Measurements from ENCODE around the gene LDB3. TPM values are rescaled to one million over a fixed set of nuclear protein-coding genes. Genes with fewer than 3 reads are reported as not detected.

Gene LDB3
- total RNA-seq, 2 donors from 2014 or later: 0.11 to 0.35 TPM

DNA sequence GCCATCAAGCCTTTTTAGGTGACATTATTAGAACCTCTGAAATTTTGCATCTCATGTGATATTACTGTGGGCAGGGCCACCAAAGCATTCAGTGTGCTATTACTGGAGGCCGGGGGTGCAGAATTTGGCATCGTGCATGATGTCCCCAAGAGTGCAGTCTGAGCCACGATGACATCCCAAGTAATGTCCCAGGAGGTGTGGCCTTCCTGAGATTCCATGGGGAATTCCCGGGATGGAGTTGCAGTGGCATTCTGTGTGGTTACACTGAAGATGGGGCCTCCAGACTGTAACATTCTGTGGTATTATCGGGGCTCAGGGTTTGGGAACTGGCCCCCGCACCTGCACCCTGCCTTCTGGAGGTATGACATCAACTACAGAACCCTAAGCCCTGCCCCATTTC, 9.1 kb downstream of the LDB3 start:
- H3K27ac ChIP-seq (ENCODE audit: low read depth, low read length): no peak overlapping the region
- H3K4me3 Mint-ChIP-seq: no peak overlapping the region
- H3K9me3 Mint-ChIP-seq: no peaks in the 10 kb centered on the region
- H3K36me3 ChIP-seq (ENCODE audit: control insufficient read depth, insufficient read depth, low read length): no peaks in the 10 kb centered on the region
- WGBS, 2 experiments (ENCODE audit: insufficient coverage in 1 of 2, insufficient read length in 1 of 2): 82 to 89% methylated on average over 3 to 6 of the region's 6 CpGs
- H3K4me3 ChIP-seq (ENCODE audit: low read length): no peak overlapping the region
- H3K36me3 Mint-ChIP-seq (ENCODE audit: low read depth): no peaks in the 10 kb centered on the region
- H3K4me1 ChIP-seq (ENCODE audit: control insufficient read depth, insufficient read depth, low read length): peaks cover 23% of the 10 kb centered on the region
- no peak overlapping the region for H3K9ac ChIP-seq (ENCODE audit: extremely low read depth, low read length, poor library complexity, severe bottlenecking)
- H3K27ac Mint-ChIP-seq: no peak overlapping the region
- peaks cover 3% of the 10 kb centered on the region for H3K27me3 Mint-ChIP-seq (ENCODE audit: insufficient read depth)
- DNase-seq: no peak
- peaks cover 17% of the 10 kb centered on the region for H3K4me1 Mint-ChIP-seq
- no peaks in the 10 kb centered on the region for H3K9me3 ChIP-seq (ENCODE audit: control insufficient read depth, low read length)
- no peaks in the 10 kb centered on the region for H3K27me3 ChIP-seq (ENCODE audit: control insufficient read depth, insufficient read depth, low read length, poor library complexity, severe bottlenecking)
- TF ChIP-seq, protein P1, sequence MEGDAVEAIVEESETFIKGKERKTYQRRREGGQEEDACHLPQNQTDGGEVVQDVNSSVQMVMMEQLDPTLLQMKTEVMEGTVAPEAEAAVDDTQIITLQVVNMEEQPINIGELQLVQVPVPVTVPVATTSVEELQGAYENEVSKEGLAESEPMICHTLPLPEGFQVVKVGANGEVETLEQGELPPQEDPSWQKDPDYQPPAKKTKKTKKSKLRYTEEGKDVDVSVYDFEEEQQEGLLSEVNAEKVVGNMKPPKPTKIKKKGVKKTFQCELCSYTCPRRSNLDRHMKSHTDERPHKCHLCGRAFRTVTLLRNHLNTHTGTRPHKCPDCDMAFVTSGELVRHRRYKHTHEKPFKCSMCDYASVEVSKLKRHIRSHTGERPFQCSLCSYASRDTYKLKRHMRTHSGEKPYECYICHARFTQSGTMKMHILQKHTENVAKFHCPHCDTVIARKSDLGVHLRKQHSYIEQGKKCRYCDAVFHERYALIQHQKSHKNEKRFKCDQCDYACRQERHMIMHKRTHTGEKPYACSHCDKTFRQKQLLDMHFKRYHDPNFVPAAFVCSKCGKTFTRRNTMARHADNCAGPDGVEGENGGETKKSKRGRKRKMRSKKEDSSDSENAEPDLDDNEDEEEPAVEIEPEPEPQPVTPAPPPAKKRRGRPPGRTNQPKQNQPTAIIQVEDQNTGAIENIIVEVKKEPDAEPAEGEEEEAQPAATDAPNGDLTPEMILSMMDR (conservative IDR thresholded peaks at IDR 0.05): no peak

GRCh38 chr10:86678999-86679792, 10.9 kb downstream of the LDB3 start:
- TF ChIP-seq, protein P1 (conservative IDR thresholded peaks at IDR 0.05): no peak
- Mint-ChIP-seq H3K4me3 (no peak overlapping the region), H3K27me3 (ENCODE audit: insufficient read depth) (no peaks in the 10 kb centered on the region), H3K4me1 (peaks cover 3% of the 10 kb centered on the region), H3K36me3 (ENCODE audit: low read depth) (no peaks in the 10 kb centered on the region), H3K27ac (no peak overlapping the region), H3K9me3 (no peaks in the 10 kb centered on the region)
- 94% methylated on average over 9 to 13 of the region's 13 CpGs for WGBS, 2 experiments (ENCODE audit: insufficient coverage in 1 of 2, insufficient read length in 1 of 2)
- Histone ChIP-seq H3K9me3 (ENCODE audit: control insufficient read depth, low read length) (no peaks in the 10 kb centered on the region), H3K4me3 (ENCODE audit: low read length) (no peak overlapping the region), H3K27me3 (ENCODE audit: control insufficient read depth, insufficient read depth, low read length, poor library complexity, severe bottlenecking) (no peaks in the 10 kb centered on the region), H3K27ac (ENCODE audit: low read depth, low read length) (no peak overlapping the region), H3K4me1 (ENCODE audit: control insufficient read depth, insufficient read depth, low read length) (peaks cover 7% of the 10 kb centered on the region), H3K36me3 (ENCODE audit: control insufficient read depth, insufficient read depth, low read length) (no peaks in the 10 kb centered on the region), H3K9ac (ENCODE audit: extremely low read depth, low read length, poor library complexity, severe bottlenecking) (no peak overlapping the region)
- no peak for DNase-seq

- Mint-ChIP-seq H3K27ac (no peak overlapping the region), H3K4me1 (peaks cover 4% of the 10 kb centered on the region)
- 89 to 92% methylated on average over 12 to 14 of the region's 14 CpGs for WGBS, 2 experiments (ENCODE audit: insufficient coverage in 1 of 2, insufficient read length in 1 of 2)
These were observed 12.7 kb downstream of the LDB3 start for GRCh38 chr10:86681047-86681446.

More at GRCh38 chr10:86681047-86681446, 12.7 kb downstream of the LDB3 start:
- no peaks in the 10 kb centered on the region for H3K36me3 ChIP-seq (ENCODE audit: control insufficient read depth, insufficient read depth, low read length)
- no peaks in the 10 kb centered on the region for H3K9me3 ChIP-seq (ENCODE audit: control insufficient read depth, low read length)
- Mint-ChIP-seq H3K9me3 (no peaks in the 10 kb centered on the region), H3K36me3 (ENCODE audit: low read depth) (no peaks in the 10 kb centered on the region), H3K4me3 (no peak overlapping the region), H3K27me3 (ENCODE audit: insufficient read depth) (no peaks in the 10 kb centered on the region)
- no peaks in the 10 kb centered on the region for H3K27me3 ChIP-seq (ENCODE audit: control insufficient read depth, insufficient read depth, low read length, poor library complexity, severe bottlenecking)
- TF ChIP-seq, protein P1 (conservative IDR thresholded peaks at IDR 0.05): no peak
- no peak overlapping the region for H3K27ac ChIP-seq (ENCODE audit: low read depth, low read length)
- H3K4me1 ChIP-seq (ENCODE audit: control insufficient read depth, insufficient read depth, low read length): no peaks in the 10 kb centered on the region
- no peak for DNase-seq
- H3K4me3 ChIP-seq (ENCODE audit: low read length): no peak overlapping the region
- no peak overlapping the region for H3K9ac ChIP-seq (ENCODE audit: extremely low read depth, low read length, poor library complexity, severe bottlenecking)
